Right lobe of liver (tissue), 6 donors: Measurements from ENCODE around the gene PEPD. TPM values are rescaled to one million over a fixed set of nuclear protein-coding genes. Genes with fewer than 3 reads are reported as not detected.

ENCODE experiments used
- ATAC-seq, 4 donors: fragments of 200-7000 bp; cut with Tn5 transposase; one replicate each; pipeline ENCODE4 v1.9.1; 2020; ENCODE audit warnings: mild to moderate bottlenecking in 4 of 4, moderate library complexity in 4 of 4
- DNase-seq, 3 donors: peaks; one replicate each; pipeline ENCODE4 v3.0.0-alpha.2; 2020
- H3K27ac ChIP-seq, 3 donors: fragments of 200-600 bp; one replicate each; pipeline ENCODE4 v1.8.0; 2022
- H3K27me3 ChIP-seq, 2 donors: fragments of 200-600 bp; one replicate each; pipeline ENCODE4 v1.8.0; 2022
- H3K36me3 ChIP-seq, 4 donors: fragments of 200-600 bp; sonication (generic) in 1 of 4; one replicate each; pipeline versions ENCODE4 v1.5.1 to v1.8.0; 2017 to 2022; ENCODE audit warnings: control low read depth in 1 of 4
- H3K4me1 ChIP-seq, 4 donors: fragments of 200-600 bp; sonication (generic) in 1 of 4; one replicate each; pipeline versions ENCODE4 v1.5.1 to v1.8.0; 2017 to 2022; ENCODE audit warnings: control low read depth in 1 of 4
- H3K4me3 ChIP-seq, 3 donors: fragments of 200-600 bp; one replicate each; pipeline ENCODE4 v1.8.0; 2022
- H3K9me3 ChIP-seq, 4 donors: fragments of 200-600 bp; sonication (generic) in 1 of 4; one replicate each; pipeline versions ENCODE4 v1.5.1 to v1.8.0; 2017 to 2022; ENCODE audit warnings: control low read depth in 1 of 4
- POLR2A ChIP-seq: fragments of 450-650 bp; IDR thresholded peaks from one replicate; pipeline ENCODE4 v1.6.1; 2017; ENCODE audit warnings: antibody characterized with exemption, mild to moderate bottlenecking
- WGBS: methylation state at CpG from one replicate; pipeline ENCODE4 v1.1.6; 2018; ENCODE audit warnings: low coverage, low lambda C conversion rate; ENCODE audit not compliant: insufficient coverage; ENCODE audit errors: missing lambda C conversion rate; 5-methylcytosine and 5-hydroxymethylcytosine counted together
- intact Hi-C, 2 donors: fragments of 100-400 bp; cut with DNase I; formaldehyde crosslinking; loops; one replicate each; pipeline versions ENCODE4 v1.11.2 to v1.14.1; 2022
- total RNA-seq, 6 experiments: library from RNA; depleted of rRNA in 2 of 6; stranded (reverse); fragments of >200 nt in 2 of 6; fragmentation: NEBNext Ultra II Directional in 3 of 6; extraction: Animal tissue kit (Norgen Biotek cat#: 25700) in 3 of 6; gene quantifications; one replicate each; pipeline versions ENCODE4 v1.1.0 to v1.2.4, GENCODE V29; 2016 to 2023
- TF ChIP-seq, protein P1 (sequence below), 4 donors: fragments of 200-600 bp in 3 of 4; fragments of 450-650 bp in 1 of 4; IDR thresholded peaks; one replicate each; pipeline versions ENCODE4 v1.5.1 to v1.8.0; 2016 to 2022; ENCODE audit warnings: antibody characterized with exemption in 4 of 4, mild to moderate bottlenecking in 2 of 4
- donor health status: DM: no; HTN: yes; CAD: no.
- donor health status: DM: no; HTN: no; CAD: no.
- donor health status: DM: no; HTN: no; CAD: no.
- donor health status: DM: no; HTN: yes; CAD: no.
- donor health status: DM: no; HTN: yes; CAD: no.

The PEPD gene
- total RNA-seq, 6 experiments from 2014 or later, result 121 to 261 (median 167) TPM

DNA sequence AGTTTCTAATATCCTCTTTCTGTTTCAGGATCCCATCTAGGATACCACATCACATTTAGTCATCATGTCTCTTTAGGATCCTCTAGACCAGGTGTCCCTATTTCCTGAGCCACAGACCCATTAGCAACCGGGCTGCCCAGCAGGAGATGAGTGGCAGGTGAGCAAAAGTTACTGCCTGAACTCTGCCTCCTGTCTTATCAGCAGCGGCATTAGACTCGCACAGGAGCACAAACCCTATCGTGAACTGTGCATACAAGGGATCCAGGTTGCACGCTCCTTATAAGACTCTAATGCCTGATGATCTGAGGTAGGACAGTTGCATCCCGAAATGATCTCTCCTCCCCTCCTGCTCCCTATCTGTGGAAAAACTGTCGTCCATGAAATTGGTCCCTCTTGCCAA lies 155.9 kb downstream of the PEPD start:
- Histone ChIP-seq H3K27me3 (no peaks in the 10 kb centered on the region), H3K4me3 (no peak overlapping the region), H3K27ac (no peak overlapping the region), H3K4me1 (no peaks in the 10 kb centered on the region), H3K9me3 (no peaks in the 10 kb centered on the region), H3K36me3 (no peaks in the 10 kb centered on the region)
- no peak for DNase-seq
- intact Hi-C loops, result no loop called here
- ATAC-seq, result peak in 1 of 4 donors; percentile 10
- TF ChIP-seq, protein P1, sequence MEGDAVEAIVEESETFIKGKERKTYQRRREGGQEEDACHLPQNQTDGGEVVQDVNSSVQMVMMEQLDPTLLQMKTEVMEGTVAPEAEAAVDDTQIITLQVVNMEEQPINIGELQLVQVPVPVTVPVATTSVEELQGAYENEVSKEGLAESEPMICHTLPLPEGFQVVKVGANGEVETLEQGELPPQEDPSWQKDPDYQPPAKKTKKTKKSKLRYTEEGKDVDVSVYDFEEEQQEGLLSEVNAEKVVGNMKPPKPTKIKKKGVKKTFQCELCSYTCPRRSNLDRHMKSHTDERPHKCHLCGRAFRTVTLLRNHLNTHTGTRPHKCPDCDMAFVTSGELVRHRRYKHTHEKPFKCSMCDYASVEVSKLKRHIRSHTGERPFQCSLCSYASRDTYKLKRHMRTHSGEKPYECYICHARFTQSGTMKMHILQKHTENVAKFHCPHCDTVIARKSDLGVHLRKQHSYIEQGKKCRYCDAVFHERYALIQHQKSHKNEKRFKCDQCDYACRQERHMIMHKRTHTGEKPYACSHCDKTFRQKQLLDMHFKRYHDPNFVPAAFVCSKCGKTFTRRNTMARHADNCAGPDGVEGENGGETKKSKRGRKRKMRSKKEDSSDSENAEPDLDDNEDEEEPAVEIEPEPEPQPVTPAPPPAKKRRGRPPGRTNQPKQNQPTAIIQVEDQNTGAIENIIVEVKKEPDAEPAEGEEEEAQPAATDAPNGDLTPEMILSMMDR (IDR thresholded peaks at IDR 0.05), result no peak
- no peak for TF ChIP-seq POLR2A
- WGBS, result 39% methylated on average over 5 of the region's 7 CpGs

DNA sequence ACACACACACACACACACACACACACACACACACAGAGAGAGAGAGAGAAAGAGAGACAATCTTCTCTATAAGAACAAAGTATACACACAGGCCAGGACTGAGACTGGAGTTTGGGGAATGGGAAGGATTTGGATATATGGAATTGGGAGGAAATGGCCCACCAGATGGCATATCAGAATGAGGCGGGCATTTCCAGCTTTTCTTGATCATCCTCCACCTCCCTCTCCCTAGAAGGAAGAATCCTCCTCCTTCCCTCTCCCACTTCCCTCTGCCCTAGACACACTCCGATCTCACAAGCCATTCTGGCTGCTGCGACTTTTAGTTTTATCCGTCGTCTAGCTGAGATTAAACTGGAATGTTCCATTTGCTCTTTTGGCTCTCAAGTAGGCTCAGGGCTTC lies 158.1 kb downstream of the PEPD start:
- intact Hi-C loops, result no loop called here
- Histone ChIP-seq H3K4me1 (no peaks in the 10 kb centered on the region), H3K9me3 (no peaks in the 10 kb centered on the region), H3K4me3 (no peak overlapping the region), H3K27me3 (no peaks in the 10 kb centered on the region), H3K36me3 (no peaks in the 10 kb centered on the region), H3K27ac (no peak overlapping the region)
- DNase-seq (no peak), ATAC-seq (no peak)
- TF ChIP-seq, protein P1 (IDR thresholded peaks at IDR 0.05), result no peak
- no peak for TF ChIP-seq POLR2A
- WGBS, result 90% methylated on average over 5 of the region's 5 CpGs

DNA sequence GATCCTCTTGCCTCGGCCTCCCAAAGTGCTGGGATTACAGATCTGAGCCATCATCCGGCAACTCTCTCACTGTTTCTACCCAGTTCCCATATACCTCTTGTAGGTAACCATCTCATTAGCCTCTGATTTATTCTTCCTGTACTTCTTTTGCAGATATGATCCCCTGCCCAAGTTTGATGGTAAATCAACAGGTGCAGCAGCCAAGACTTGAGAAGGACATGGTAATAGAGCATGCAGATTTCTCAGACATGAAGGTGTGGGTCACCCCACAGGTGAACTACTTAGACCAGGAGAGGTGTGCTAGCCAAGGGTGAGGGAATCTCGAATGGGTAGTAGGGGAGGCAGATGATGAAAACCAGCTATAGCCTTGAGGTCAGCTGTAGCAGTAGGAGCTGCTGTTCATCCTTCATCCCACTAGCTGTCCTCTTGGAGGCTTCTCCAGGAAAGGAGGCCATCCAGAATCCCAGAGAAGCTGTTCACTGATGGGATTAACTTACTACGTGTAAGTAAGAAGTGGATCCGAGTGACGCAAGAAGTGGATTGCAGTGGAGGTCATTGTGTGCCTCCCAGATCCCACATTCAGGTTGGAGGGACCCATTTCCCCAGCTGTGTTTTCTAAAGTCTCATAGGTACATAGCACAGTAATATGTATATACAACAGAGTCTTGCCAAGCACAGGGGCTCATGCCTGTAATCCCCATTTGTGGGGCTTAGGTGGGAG lies 158.9 kb downstream of the PEPD start:
- Histone ChIP-seq H3K27me3 (no peaks in the 10 kb centered on the region), H3K4me3 (no peak overlapping the region), H3K9me3 (no peaks in the 10 kb centered on the region), H3K4me1 (no peaks in the 10 kb centered on the region), H3K36me3 (no peaks in the 10 kb centered on the region), H3K27ac (no peak overlapping the region)
- intact Hi-C loops, result no loop called here
- DNase-seq, result no peak
- TF ChIP-seq, protein P1 (IDR thresholded peaks at IDR 0.05), result no peak
- TF ChIP-seq POLR2A, result no peak
- ATAC-seq, result no peak
- WGBS, result 60% methylated on average over 1 of the region's 6 CpGs

DNA sequence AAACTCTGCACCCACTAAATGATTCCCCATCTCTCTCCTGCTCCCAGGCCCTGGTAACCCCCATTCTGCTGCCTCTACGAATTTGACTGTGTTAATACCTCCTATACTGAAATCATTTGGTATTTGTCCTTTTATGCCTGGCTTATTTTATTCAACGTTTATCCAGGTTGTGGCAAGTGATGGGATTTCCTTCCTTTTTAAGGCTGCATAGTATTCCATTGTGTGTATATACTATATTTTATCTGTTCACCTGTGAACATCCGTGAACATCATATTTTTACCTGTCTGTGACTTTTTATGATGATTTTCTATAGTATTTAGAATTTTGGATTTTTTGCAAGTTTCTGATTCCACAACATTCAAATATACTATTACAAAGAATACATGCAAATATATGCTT lies 162.0 kb downstream of the PEPD start:
- Histone ChIP-seq H3K9me3 (no peaks in the 10 kb centered on the region), H3K4me1 (no peaks in the 10 kb centered on the region), H3K27ac (no peak overlapping the region), H3K36me3 (no peaks in the 10 kb centered on the region), H3K27me3 (no peaks in the 10 kb centered on the region), H3K4me3 (no peak overlapping the region)
- DNase-seq (no peak), ATAC-seq (no peak)
- intact Hi-C loops, result no loop called here
- 69% methylated on average over 3 of the region's 3 CpGs for WGBS
- TF ChIP-seq, protein P1 (IDR thresholded peaks at IDR 0.05), result no peak
- TF ChIP-seq POLR2A, result no peak
